Osteocyte (in vitro differentiated cells): Measurements from ENCODE around the gene NXT1. TPM values are rescaled to one million over a fixed set of nuclear protein-coding genes. Genes with fewer than 3 reads are reported as not detected.
"Not testable (repeated sequence)": the region's sequence is repeated elsewhere in the genome, so short reads cannot be mapped to it uniquely, and the experiment has no call there.

Experiments
- DNase-seq: peaks from one replicate; pipeline ENCODE4 v3.0.0; 2021; ENCODE audit warnings: mixed read lengths; ENCODE audit not compliant: unreplicated experiment; ENCODE audit errors: extremely low spot score
- H3K27ac Mint-ChIP-seq: one replicate; pipeline ENCODE4 v1.8.0; 2021; ENCODE audit warnings: mild to moderate bottlenecking, mixed read lengths; ENCODE audit not compliant: unreplicated experiment
- H3K27me3 Mint-ChIP-seq: one replicate; pipeline ENCODE4 v1.8.0; 2021; ENCODE audit warnings: mixed read lengths; ENCODE audit not compliant: unreplicated experiment
- H3K36me3 Mint-ChIP-seq: one replicate; pipeline ENCODE4 v1.8.0; 2021; ENCODE audit warnings: mixed read lengths; ENCODE audit not compliant: unreplicated experiment
- H3K4me1 Mint-ChIP-seq: one replicate; pipeline ENCODE4 v1.8.0; 2021; ENCODE audit warnings: mixed read lengths; ENCODE audit not compliant: unreplicated experiment
- H3K4me3 Mint-ChIP-seq: one replicate; pipeline ENCODE4 v1.8.0; 2021; ENCODE audit warnings: mild to moderate bottlenecking, moderate library complexity, mixed read lengths; ENCODE audit not compliant: unreplicated experiment
- H3K9me3 Mint-ChIP-seq: one replicate; pipeline ENCODE4 v1.8.0; 2021; ENCODE audit warnings: mixed read lengths; ENCODE audit not compliant: unreplicated experiment
- CTCF ChIP-seq: fragments of 200-600 bp; sonication (generic); IDR thresholded peaks from 2 replicates; pipeline ENCODE4 v1.5.0; 2021; ENCODE audit warnings: antibody characterized with exemption, mild to moderate bottlenecking, moderate library complexity
- total RNA-seq: library from RNA; stranded (reverse); gene quantifications from 2 replicates; pipeline ENCODE4 v1.2.1, GENCODE V29; 2021

NXT1 gene
- total RNA-seq, 1 donor from 2014 or later: 12.4 TPM

GRCh38 chr20:23303325-23304102 is 47.1 kb upstream of the NXT1 start:
- H3K36me3 Mint-ChIP-seq: no peaks in the 10 kb centered on the region
- no peaks in the 10 kb centered on the region for H3K9me3 Mint-ChIP-seq
- DNase-seq: no peak
- H3K27me3 Mint-ChIP-seq: peaks cover 7% of the 10 kb centered on the region
- H3K27ac Mint-ChIP-seq: no peak overlapping the region
- no peak for TF ChIP-seq CTCF
- no peaks in the 10 kb centered on the region for H3K4me1 Mint-ChIP-seq
- no peak overlapping the region for H3K4me3 Mint-ChIP-seq

DNA sequence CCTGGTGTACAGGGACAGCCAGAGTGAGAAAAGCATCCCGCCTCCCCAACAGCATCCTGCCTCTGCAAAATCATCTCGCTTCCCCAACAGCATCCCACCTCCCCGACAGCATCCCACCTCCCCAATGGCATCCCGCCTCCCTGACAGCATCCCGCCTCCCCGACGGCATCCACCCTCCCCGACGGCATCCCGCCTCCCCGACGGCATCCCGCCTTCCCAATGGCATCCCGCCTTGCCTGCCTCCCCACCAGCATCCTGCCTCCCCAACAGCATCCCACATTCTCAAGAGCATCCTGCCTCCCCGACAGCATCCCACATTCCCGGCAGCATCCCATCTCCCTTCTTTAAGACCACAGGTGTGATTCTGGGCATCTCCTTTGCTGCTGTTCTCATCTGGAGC is 46.0 kb upstream of the NXT1 start:
- DNase-seq: no peak
- Mint-ChIP-seq H3K4me1 (no peaks in the 10 kb centered on the region), H3K4me3 (no peak overlapping the region), H3K27ac (no peak overlapping the region), H3K27me3 (peaks cover 7% of the 10 kb centered on the region), H3K9me3 (no peaks in the 10 kb centered on the region), H3K36me3 (no peaks in the 10 kb centered on the region)
- TF ChIP-seq CTCF: no peak

DNA sequence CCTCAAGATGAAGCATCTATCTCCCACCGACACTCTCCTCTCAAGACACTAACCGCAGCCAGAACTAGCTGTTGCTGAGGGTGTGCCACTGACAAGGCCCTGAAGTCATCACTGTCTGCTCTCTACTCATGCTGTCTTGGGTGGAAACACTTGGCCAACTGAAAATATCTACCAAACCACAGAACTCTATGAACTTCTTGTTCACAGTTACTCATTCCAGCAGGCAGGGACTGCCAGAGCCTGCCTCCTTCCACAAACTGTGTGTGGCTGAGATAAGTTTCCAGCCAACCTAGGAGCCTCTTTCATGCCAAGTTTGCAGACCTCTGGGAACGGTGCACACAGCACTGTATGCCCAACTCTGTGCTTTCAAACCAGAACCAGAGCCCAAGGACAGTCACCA is 45.5 kb upstream of the NXT1 start:
- Mint-ChIP-seq H3K27me3 (peaks cover 7% of the 10 kb centered on the region), H3K4me3 (no peak overlapping the region), H3K9me3 (no peaks in the 10 kb centered on the region), H3K27ac (no peak overlapping the region), H3K36me3 (no peaks in the 10 kb centered on the region), H3K4me1 (no peaks in the 10 kb centered on the region)
- no peak for DNase-seq
- TF ChIP-seq CTCF: no peak

- peaks cover 12% of the 10 kb centered on the region for H3K27me3 Mint-ChIP-seq
- not testable (repeated sequence) for H3K4me3 Mint-ChIP-seq, H3K27ac Mint-ChIP-seq, DNase-seq, H3K4me1 Mint-ChIP-seq, H3K36me3 Mint-ChIP-seq, H3K9me3 Mint-ChIP-seq
Measured at GRCh38 chr20:23307393-23307792, 43.2 kb upstream of the NXT1 start.

- no peak overlapping the region for H3K27ac Mint-ChIP-seq
- H3K36me3 Mint-ChIP-seq: no peaks in the 10 kb centered on the region
- H3K4me3 Mint-ChIP-seq: no peak overlapping the region
- no peak for DNase-seq
- TF ChIP-seq CTCF: no peak
- no peaks in the 10 kb centered on the region for H3K9me3 Mint-ChIP-seq
- peaks cover 15% of the 10 kb centered on the region for H3K27me3 Mint-ChIP-seq
- H3K4me1 Mint-ChIP-seq: no peaks in the 10 kb centered on the region
Measured at GRCh38 chr20:23308024-23308423, 42.6 kb upstream of the NXT1 start.
